ENCODE results near the gene SSH2. TPM values are rescaled to one million over a fixed set of nuclear protein-coding genes. Genes with fewer than 3 reads are reported as not detected.

Gene SSH2
- total RNA-seq, 1 experiment from 2014 or later = 45.1 TPM

DNA sequence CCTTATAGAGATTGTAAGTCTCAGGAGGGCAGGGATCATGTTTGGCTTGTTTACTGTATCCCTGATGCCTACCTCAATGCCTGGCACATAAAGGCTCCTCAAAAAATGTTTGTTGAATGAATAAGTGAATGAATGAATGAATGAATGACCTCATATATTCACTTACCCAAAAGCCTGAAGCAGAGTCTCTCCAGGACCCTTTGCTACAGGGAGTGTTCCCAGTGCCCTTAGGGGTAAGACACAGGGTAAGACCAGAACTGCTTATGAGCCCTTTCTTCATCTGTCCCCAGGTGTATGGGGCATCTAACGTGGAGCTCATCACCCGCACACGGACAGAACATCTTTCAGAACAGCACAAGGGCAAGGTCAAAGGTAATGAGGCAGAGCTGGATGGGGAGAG, 319.6 kb downstream of the SSH2 start:
- no peaks in the 10 kb centered on the region for H3K79me2 ChIP-seq (ENCODE audit: low read depth)
- no peaks in the 10 kb centered on the region; the same call in 1 of the 2 replicates for H3F3A ChIP-seq (ENCODE audit: insufficient read depth, low read depth)
- no peaks in the 10 kb centered on the region for H3K4me1 ChIP-seq (replicated peaks; ENCODE audit: insufficient read depth)
- no peak overlapping the region for H2AFZ ChIP-seq
- BruUV-seq (replicated peaks) = no TSS peak
- no peaks in the 10 kb centered on the region for H3K36me3 ChIP-seq (ENCODE audit: low read depth)
- 0 out of 2 replicates have a peak, but pooled peaks cover 3% of the 10 kb centered on the region for H4K20me1 ChIP-seq (ENCODE audit: insufficient read depth)
- no peak overlapping the region for H3K4me2 ChIP-seq
- POLR2A ChIA-PET (ENCODE audit: unreplicated experiment) = no interaction called here
- H3K27me3 ChIP-seq (ENCODE audit: insufficient read depth, low read depth) = no peaks in the 10 kb centered on the region
- no peak for DNase-seq
- TF ChIP-seq EZH2 (IDR thresholded peaks at IDR 0.05; ENCODE audit: low read depth) = no peak
- TF ChIP-seq, protein P1, sequence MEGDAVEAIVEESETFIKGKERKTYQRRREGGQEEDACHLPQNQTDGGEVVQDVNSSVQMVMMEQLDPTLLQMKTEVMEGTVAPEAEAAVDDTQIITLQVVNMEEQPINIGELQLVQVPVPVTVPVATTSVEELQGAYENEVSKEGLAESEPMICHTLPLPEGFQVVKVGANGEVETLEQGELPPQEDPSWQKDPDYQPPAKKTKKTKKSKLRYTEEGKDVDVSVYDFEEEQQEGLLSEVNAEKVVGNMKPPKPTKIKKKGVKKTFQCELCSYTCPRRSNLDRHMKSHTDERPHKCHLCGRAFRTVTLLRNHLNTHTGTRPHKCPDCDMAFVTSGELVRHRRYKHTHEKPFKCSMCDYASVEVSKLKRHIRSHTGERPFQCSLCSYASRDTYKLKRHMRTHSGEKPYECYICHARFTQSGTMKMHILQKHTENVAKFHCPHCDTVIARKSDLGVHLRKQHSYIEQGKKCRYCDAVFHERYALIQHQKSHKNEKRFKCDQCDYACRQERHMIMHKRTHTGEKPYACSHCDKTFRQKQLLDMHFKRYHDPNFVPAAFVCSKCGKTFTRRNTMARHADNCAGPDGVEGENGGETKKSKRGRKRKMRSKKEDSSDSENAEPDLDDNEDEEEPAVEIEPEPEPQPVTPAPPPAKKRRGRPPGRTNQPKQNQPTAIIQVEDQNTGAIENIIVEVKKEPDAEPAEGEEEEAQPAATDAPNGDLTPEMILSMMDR (conservative IDR thresholded peaks at IDR 0.05) = no peak
- no peaks in the 10 kb centered on the region for H3K9me2 ChIP-seq (ENCODE audit: insufficient read depth)
- intact Hi-C loops (cut with micrococcal nuclease; ENCODE audit: unreplicated experiment) = no loop called here
- H3K9me3 ChIP-seq (ENCODE audit: insufficient read depth, low read depth) = no peaks in the 10 kb centered on the region
- H3K27ac ChIP-seq = no peak overlapping the region
- CTCF ChIA-PET = interaction anchor here (0.6 kb wide), 1 partner anchor 198 kb away, joined by 10 read pairs; no protein-coding TSS in a partner anchor
- H3K4me3 ChIP-seq = no peak overlapping the region

DNA sequence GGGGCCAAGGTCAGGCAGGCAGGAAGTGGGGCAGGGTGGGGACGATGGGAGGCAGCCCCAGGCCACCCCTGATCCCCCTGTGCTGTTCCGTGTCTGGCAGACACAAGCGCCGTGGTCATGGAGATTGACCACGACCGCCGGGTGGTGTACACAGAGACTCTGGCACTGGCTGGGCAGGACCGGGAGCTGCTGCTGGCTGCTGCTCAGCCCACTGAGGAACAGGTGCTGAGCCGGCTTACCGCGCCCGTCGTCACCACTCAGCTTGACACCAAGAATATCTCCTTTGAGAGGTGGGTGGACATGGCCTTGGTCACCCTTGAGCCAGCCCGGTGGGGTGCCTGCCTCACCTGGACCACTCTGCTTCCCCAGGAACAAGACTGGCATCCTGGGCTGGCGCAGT, 321.0 kb downstream of the SSH2 start:
- ChIA-PET POLR2A (ENCODE audit: unreplicated experiment) (no interaction called here), CTCF (no interaction called here)
- no peaks in the 10 kb centered on the region for H3K4me1 ChIP-seq (replicated peaks; ENCODE audit: insufficient read depth)
- TF ChIP-seq EZH2 (IDR thresholded peaks at IDR 0.05; ENCODE audit: low read depth) = no peak
- TF ChIP-seq, protein P1 (conservative IDR thresholded peaks at IDR 0.05) = no peak
- H3K9me3 ChIP-seq (ENCODE audit: insufficient read depth, low read depth) = no peaks in the 10 kb centered on the region
- H3K9me2 ChIP-seq (ENCODE audit: insufficient read depth) = no peaks in the 10 kb centered on the region
- no peaks in the 10 kb centered on the region for H3K36me3 ChIP-seq (ENCODE audit: low read depth)
- H4K20me1 ChIP-seq (ENCODE audit: insufficient read depth) = 0 out of 2 replicates have a peak, but pooled peaks cover 3% of the 10 kb centered on the region
- H3F3A ChIP-seq (ENCODE audit: insufficient read depth, low read depth) = no peaks in the 10 kb centered on the region; the same call in 1 of the 2 replicates
- no peak overlapping the region for H3K27ac ChIP-seq
- no peak overlapping the region for H3K4me3 ChIP-seq
- BruUV-seq (replicated peaks) = no TSS peak
- no peak overlapping the region for H2AFZ ChIP-seq
- no peak overlapping the region for H3K4me2 ChIP-seq
- intact Hi-C loops (cut with micrococcal nuclease; ENCODE audit: unreplicated experiment) = no loop called here
- H3K27me3 ChIP-seq (ENCODE audit: insufficient read depth, low read depth) = no peaks in the 10 kb centered on the region
- no peaks in the 10 kb centered on the region; the same call in 1 of the 2 replicates for H3K79me2 ChIP-seq (ENCODE audit: low read depth)
- DNase-seq = no peak

DNA sequence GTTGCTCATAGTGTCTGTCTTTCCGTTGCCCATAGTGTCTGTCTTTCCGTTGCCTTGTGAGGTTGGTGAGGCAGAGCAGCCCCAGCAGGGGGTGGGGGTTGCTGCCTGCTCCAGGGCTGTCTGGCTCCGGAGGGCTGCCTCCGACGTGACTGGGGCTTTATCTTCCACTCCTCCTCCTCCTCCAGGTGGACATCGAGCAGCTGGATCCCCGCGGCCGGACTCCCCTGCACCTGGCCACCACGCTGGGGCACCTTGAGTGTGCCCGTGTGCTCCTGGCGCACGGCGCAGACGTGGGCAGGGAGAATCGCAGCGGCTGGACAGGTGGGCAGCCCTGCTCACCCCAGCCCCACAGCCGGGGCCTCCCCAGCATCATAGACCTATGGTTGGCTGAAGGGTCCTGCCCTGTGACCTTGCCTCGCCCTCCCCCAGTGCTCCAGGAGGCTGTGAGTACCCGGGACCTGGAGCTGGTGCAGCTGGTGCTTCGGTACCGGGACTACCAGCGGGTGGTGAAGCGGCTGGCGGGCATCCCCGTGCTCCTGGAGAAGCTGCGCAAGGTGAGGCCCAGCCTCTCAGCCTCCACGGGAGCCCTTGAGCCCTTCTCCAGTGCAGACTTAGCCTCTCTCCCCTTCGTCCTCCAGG, 322.4 kb downstream of the SSH2 start:
- no peak for DNase-seq
- ChIA-PET CTCF (no interaction called here), POLR2A (ENCODE audit: unreplicated experiment) (no interaction called here)
- H3K4me1 ChIP-seq (replicated peaks; ENCODE audit: insufficient read depth) = no peaks in the 10 kb centered on the region
- intact Hi-C loops (cut with micrococcal nuclease; ENCODE audit: unreplicated experiment) = no loop called here
- H3K79me2 ChIP-seq (ENCODE audit: low read depth) = no peaks in the 10 kb centered on the region; the same call in 1 of the 2 replicates
- no peaks in the 10 kb centered on the region for H3K27me3 ChIP-seq (ENCODE audit: insufficient read depth, low read depth)
- no peak overlapping the region for H2AFZ ChIP-seq
- no peaks in the 10 kb centered on the region for H3K9me3 ChIP-seq (ENCODE audit: insufficient read depth, low read depth)
- H3K4me2 ChIP-seq = no peak overlapping the region
- BruUV-seq (replicated peaks) = no TSS peak
- H3K27ac ChIP-seq = no peak overlapping the region
- H4K20me1 ChIP-seq (ENCODE audit: insufficient read depth) = 0 out of 2 replicates have a peak, but pooled peaks cover 3% of the 10 kb centered on the region
- no peak overlapping the region for H3K4me3 ChIP-seq
- no peak for TF ChIP-seq EZH2 (IDR thresholded peaks at IDR 0.05; ENCODE audit: low read depth)
- TF ChIP-seq, protein P1 (conservative IDR thresholded peaks at IDR 0.05) = no peak
- H3K9me2 ChIP-seq (ENCODE audit: insufficient read depth) = no peaks in the 10 kb centered on the region
- H3F3A ChIP-seq (ENCODE audit: insufficient read depth, low read depth) = no peaks in the 10 kb centered on the region; the same call in 1 of the 2 replicates
- H3K36me3 ChIP-seq (ENCODE audit: low read depth) = no peaks in the 10 kb centered on the region
